ENCODE results near the gene HIGD1A. TPM values are rescaled to one million over a fixed set of nuclear protein-coding genes. Genes with fewer than 3 reads are reported as not detected.

HIGD1A gene
- total and polyA plus RNA-seq, 2 of the 8 experiments (the other 6 are each of a cell fraction or from before 2014, with no cell fraction given) = 67.3 to 95.4 TPM

DNA sequence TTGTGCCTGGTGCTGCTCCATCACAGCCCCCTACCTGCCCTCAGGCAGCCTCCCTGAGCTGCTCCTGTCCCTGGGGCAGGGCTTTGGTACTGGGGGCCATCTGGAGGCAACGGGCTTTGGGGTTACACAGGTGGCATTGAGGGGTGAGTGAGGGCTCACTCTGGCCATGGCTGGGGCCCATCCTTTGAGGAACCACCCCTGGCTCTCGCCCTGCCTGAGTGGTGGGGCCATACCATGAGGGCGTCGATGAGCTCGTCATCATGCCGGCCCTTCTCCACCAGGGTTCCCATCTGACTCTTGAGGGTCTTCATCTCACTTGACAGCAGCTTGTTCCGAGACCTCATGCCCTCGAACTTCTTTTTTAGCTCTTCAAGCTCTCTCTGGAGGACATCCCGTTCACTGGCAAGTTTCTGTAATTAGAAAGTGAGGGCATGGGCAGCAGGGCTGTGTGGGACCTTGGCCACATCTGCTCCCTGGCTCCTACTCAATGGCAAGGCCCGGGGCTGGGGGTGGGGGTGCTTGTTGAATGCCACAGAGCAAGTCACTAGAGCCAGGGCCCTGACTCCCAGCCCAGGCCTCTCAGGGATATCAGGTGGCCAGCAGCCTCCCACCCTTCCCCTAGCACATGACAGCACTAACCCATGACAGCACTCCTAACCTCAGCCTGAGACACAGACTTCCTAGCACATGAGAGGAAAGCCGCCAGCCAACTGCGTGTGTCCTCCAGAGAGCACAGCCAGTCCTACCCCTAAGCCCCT is 64.7 kb downstream of the HIGD1A start:
- Histone ChIP-seq H2BK20ac (ENCODE audit: low read length) (no peak overlapping the region), H3K27ac (ENCODE audit: low read depth, low read length) (no peak overlapping the region), H3K36me3 (ENCODE audit: control insufficient read depth in 2 of 4, insufficient read depth in 4 of 4, low read length in 3 of 4) (no peaks in the 10 kb centered on the region), H4K20me1 (replicated peaks in 1 of 2; ENCODE audit: control insufficient read depth in 1 of 2, insufficient read depth in 2 of 2, low read length in 2 of 2) (no peaks in the 10 kb centered on the region), H3K9ac (replicated peaks in 1 of 4; ENCODE audit: extremely low read depth in 1 of 4, low read depth in 3 of 4, low read length in 3 of 4) (no peak overlapping the region), H3K14ac (ENCODE audit: insufficient read length) (no peak overlapping the region), H3K23ac (ENCODE audit: insufficient read length) (no peak overlapping the region), H2BK12ac (ENCODE audit: low read depth, low read length) (0 out of 2 replicates have a peak overlapping the region, but pooled peaks have one; percentile 60), H3K56ac (replicated peaks; ENCODE audit: insufficient read length, low read depth, low read length) (no peak overlapping the region), H2BK5ac (ENCODE audit: low read depth, low read length) (no peak overlapping the region), H3K79me2 (ENCODE audit: control insufficient read depth in 1 of 2, insufficient read depth in 2 of 2, low read length in 2 of 2) (no peaks in the 10 kb centered on the region), H4K91ac (replicated peaks; ENCODE audit: insufficient read length, low read length) (no peak overlapping the region), H2BK15ac (ENCODE audit: low read length) (no peak overlapping the region; the same call in 1 of the 2 replicates), H2AK5ac (ENCODE audit: low read depth, low read length) (no peak overlapping the region), H3K23me2 (ENCODE audit: low read depth, low read length) (no peaks in the 10 kb centered on the region), H3K4ac (replicated peaks; ENCODE audit: insufficient read length, low read depth, low read length) (no peak overlapping the region), H3K4me2 (ENCODE audit: insufficient read depth in 1 of 2, low read depth in 2 of 2, low read length in 2 of 2) (no peak overlapping the region), H2AFZ (ENCODE audit: low read length) (peak overlapping the region; percentile 38; the same call in 1 of the 2 replicates), H4K8ac (ENCODE audit: extremely low read depth, insufficient read depth, low read length) (no peak overlapping the region), H3K4me3 (ENCODE audit: extremely low read depth in 1 of 4, insufficient read depth in 2 of 4, low read depth in 3 of 4, low read length in 4 of 4) (no peak overlapping the region), H3K18ac (ENCODE audit: extremely low read depth, low read length) (no peak overlapping the region; the same call in 1 of the 2 replicates), H4K5ac (ENCODE audit: insufficient read length, low read depth, low read length) (no peak overlapping the region), H3K27me3 (replicated peaks in 1 of 4; ENCODE audit: control insufficient read depth in 3 of 4, extremely low read depth in 1 of 4, insufficient read depth in 3 of 4, low read length in 3 of 4) (0 out of 7 replicates have a peak, but pooled peaks cover 0 to 3% (median 0%) of the 10 kb centered on the region in 4 experiments), H3K79me1 (ENCODE audit: low read depth, low read length) (no peaks in the 10 kb centered on the region), H2BK120ac (replicated peaks; ENCODE audit: low read depth, low read length) (no peak overlapping the region), H3K4me1 (replicated peaks in 1 of 4; ENCODE audit: control insufficient read depth in 3 of 4, insufficient read depth in 4 of 4, low read length in 3 of 4) (peaks cover 0 to 12% (median 6%) of the 10 kb centered on the region in 4 experiments; a peak in 4 of 7 replicates), H3K9me3 (ENCODE audit: insufficient read depth in 2 of 2, low read depth in 1 of 2, low read length in 1 of 2) (no peaks in the 10 kb centered on the region)
- FAIRE-seq = no peak
- DNase-seq (ENCODE audit: low read depth in 1 of 2, low spot score in 2 of 2) = peak in 1 of 2 experiments; percentile 41
- ChIA-PET CTCF (ENCODE audit: partially characterized antibody) (interaction anchor here (0.9 to 4.5 kb wide), 10 partner anchors 10 to 142 kb away, joined by 3 to 33 read pairs (median 5); no protein-coding TSS in a partner anchor), POLR2A (ENCODE audit: partially characterized antibody) (no interaction called here)
- 92% methylated on average over 12 of the region's 12 CpGs; no CpG with 5 or more reads in 1 of the 2 experiments for WGBS, 2 experiments (ENCODE audit: extremely low coverage in 1 of 2, insufficient coverage in 1 of 2, insufficient read length in 1 of 2, insufficient replicate concordance in 2 of 2, low coverage in 1 of 2, low lambda C conversion rate in 2 of 2, missing lambda C conversion rate in 1 of 2)
- TF ChIP-seq SAP30 (IDR thresholded peaks at IDR 0.05; ENCODE audit: insufficient read depth, insufficient replicate concordance, low read length) (no peak), SP2 (IDR thresholded peaks at IDR 0.05; ENCODE audit: low read length) (no peak), CREB1 (IDR thresholded peaks at IDR 0.05) (no peak), CHD1 (IDR thresholded peaks at IDR 0.05; ENCODE audit: low read depth, low read length) (no peak), JUND (IDR thresholded peaks at IDR 0.05; ENCODE audit: low read length) (no peak), ZNF274 (IDR thresholded peaks at IDR 0.05; ENCODE audit: borderline replicate concordance, extremely low read depth, low read length) (no peak), NRF1 (IDR thresholded peaks at IDR 0.05; ENCODE audit: low read depth, low read length) (no peak)
- TF ChIP-seq, protein P1, sequence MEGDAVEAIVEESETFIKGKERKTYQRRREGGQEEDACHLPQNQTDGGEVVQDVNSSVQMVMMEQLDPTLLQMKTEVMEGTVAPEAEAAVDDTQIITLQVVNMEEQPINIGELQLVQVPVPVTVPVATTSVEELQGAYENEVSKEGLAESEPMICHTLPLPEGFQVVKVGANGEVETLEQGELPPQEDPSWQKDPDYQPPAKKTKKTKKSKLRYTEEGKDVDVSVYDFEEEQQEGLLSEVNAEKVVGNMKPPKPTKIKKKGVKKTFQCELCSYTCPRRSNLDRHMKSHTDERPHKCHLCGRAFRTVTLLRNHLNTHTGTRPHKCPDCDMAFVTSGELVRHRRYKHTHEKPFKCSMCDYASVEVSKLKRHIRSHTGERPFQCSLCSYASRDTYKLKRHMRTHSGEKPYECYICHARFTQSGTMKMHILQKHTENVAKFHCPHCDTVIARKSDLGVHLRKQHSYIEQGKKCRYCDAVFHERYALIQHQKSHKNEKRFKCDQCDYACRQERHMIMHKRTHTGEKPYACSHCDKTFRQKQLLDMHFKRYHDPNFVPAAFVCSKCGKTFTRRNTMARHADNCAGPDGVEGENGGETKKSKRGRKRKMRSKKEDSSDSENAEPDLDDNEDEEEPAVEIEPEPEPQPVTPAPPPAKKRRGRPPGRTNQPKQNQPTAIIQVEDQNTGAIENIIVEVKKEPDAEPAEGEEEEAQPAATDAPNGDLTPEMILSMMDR (IDR thresholded peaks at IDR 0.05; ENCODE audit: control extremely low read depth in 1 of 3, insufficient read depth in 1 of 3, low read depth in 1 of 3, low read length in 3 of 3) = no peak
- TF ChIP-seq, protein P2, sequence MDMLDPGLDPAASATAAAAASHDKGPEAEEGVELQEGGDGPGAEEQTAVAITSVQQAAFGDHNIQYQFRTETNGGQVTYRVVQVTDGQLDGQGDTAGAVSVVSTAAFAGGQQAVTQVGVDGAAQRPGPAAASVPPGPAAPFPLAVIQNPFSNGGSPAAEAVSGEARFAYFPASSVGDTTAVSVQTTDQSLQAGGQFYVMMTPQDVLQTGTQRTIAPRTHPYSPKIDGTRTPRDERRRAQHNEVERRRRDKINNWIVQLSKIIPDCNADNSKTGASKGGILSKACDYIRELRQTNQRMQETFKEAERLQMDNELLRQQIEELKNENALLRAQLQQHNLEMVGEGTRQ (IDR thresholded peaks at IDR 0.05; ENCODE audit: low read length) = no peak

All from H1 (cell line).